HG03060 (cell line): ENCODE measurements around the gene CA11.
A peak's percentile ranks its signal among the peaks of the same experiment; 100 is the strongest.
"Not testable (repeated sequence)": the region's sequence is repeated elsewhere in the genome, so short reads cannot be mapped to it uniquely, and the experiment has no call there.

Experiments used
- ATAC-seq: cut with Tn5 transposase; IDR thresholded peaks from one replicate; pipeline ENCODE4 v1.9.1; 2021; ENCODE audit warnings: low read depth, moderate number of reproducible peaks; ENCODE audit not compliant: unreplicated experiment

The CA11 gene

DNA sequence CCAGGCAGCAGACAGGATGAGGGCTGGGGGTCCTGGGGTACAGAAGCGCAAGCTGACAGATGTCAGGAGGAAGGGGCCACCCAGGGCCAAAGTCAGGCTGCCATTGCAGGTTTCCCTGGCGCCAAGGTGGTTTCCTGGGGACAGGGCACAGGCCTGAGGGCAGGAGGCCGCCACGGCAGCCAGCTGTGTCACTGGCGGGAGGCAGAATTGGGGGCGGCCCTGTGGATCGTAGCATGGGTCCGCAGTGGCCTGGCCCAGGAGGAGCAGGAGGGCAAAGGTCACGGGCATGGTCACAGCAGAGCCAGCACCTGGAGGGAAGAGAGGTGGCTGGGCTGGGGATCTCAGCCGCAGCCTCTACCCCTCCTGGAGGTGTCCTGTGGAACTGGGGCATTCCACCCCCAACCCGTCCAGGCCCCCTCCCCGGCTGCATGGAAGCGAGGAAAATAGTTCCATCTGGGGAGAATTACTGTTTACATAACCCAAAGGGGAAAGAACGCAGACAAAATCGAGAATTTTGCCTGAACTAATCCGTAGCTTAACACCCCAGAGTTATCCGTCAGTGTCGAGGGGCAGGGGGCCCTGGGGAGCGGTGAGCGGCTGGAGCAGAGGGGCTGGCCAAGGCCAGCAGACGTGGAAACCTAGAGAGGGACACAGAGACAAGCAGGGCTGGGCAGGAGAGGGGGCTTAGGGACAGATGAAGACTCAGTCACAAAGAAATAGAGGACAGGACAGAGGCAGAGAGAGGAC, 24.9 kb upstream of the CA11 start:
- ATAC-seq, result no peak

DNA sequence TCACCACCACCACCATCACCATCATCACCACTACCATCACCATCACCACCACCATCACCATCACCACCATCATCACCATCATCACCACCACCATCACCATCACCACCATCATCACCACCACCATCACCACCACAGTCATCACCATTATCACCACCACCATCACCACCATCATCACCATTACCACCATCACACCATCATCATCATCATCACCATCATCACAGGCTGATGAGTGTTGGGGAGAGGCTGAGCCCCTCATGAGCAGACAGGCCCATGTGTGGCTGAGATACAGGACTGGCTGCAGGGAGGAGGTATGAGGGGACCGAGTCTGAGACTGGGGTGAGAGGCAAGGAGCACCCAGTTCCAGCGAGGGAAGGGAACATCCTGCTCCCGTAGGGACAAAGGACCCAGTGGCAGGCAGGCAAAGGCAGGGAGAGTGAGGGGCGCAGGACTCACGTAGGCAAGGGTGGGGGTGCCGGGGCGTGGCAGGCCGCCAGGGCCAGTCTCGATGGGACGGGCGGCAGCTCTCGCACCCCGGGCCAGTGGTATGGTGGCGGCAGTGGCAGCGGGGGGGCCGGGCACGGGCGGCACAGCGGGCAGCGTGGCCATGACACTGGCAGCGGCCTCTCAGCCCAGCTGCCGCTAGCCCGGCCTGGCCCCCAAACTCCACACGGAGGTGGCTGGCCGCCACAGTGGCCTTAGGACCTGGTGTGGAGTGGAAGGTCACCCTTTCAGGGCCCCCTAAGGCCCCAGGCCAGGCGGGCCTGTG, 24.1 kb upstream of the CA11 start:
- ATAC-seq, result no peak

DNA sequence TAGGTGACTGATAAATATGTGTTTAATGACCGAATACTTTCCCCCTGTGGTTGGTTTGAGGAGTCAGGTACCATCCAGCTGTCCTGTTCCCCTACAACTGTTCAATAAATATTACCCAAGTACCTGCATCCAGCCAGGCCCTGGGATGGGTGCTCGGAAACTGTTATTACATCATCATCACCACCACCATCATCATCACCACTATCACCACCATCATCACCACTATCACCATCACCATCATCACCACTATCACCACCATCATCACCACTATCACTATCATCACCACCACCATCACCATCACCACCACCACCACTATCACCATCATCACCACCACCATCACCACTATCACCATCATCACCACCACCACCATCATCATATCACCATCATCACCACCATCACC, 22.8 kb upstream of the CA11 start:
- ATAC-seq, result no peak

DNA sequence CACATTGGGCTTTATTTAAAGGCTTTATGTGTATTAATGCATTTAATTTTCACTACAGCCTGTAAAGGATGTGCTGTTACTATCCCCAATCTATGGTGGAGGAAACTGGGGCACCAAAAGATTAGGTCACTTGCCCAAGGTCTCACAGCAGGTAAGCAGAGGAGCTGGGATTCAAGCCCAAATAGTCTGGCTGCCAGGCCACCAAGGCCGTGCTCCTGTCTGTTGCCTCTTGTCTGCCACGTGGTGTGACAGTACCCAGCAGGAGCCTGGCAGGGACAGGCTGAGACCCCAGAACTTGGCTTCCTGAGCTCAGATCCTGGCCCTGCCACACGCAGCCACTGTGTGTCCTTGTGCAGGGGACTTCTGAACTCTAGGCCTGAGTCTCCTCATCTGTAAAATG, 22.3 kb upstream of the CA11 start:
- no peak for ATAC-seq

DNA sequence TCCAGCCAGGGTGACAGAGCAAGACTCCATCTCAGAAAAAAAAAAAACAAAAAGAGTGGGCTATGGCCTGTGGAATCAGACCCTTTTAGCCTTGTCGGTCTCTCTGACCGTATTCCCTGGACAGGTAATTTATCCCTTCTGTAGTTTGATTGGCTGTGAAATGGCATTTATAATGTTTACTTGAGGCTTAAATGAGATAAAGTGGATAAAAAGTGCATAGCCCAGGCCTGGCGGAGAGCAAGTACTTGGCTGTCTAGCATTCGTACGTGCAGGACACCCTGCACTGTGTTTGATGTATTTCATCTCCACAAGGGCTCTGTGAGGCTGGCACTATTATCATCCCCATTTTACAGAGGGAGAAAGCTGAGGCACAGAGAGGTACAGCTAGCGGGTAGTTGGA, 19.8 kb upstream of the CA11 start:
- no peak for ATAC-seq

DNA sequence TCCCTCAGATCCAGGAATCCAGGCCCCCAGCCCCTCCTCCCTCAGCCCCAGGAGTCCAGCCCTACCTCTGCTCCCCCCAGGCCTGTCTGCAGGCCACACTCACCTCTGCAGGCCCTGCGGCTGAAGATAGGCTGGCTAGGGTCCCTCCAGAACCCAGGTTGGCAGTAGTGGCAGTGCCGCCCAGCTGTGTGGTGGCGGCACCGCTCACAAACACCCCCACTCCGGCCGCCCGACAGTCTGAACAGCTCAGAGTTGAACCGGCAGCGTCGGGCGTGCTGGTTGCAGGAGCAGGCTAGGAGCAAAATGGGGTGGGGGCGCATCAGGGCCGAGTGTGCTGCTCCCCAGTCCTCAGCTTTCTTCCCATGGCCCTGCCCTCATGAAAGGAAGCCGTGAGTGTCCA, 18.5 kb upstream of the CA11 start:
- ATAC-seq, result no peak

DNA sequence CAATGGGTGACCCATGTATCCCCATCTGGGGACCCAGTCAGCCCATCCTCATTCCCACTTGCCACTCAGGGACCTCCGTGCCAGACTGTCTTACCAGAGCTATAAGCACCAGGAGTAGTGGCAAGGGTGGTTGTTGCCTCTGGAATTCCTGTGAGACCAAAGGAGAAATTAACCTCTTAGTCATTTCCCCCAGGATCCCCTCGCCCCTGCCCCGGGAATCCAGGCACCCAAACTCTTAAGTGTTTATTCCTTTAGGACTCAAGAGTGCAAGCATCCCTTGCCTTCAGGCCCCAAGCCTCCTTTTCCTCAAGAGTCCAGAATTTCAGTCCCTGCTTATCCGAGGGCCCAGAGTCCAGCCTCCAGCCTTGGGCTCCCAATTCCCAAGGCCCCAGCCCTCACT, 17.7 kb upstream of the CA11 start:
- ATAC-seq, result no peak

DNA sequence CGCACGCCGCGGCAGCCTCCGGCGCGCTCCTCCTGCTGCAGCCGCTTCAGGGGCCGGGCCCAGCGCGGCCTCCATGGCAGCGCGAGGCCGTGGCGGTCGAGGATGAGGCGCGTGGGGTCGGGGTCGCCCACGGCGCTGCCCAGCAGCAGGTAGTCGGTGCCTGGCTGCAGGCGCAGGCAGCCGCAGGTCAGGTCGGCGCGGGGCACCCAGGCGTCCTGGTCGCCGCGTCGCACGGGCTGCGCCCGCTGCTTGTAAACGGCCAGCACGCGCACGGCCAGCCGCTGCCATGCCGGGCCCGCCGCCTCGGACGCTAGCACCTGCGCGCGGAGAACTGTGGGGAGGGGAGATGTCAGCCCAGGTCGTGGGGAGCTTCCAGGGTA, 15.7 kb upstream of the CA11 start:
- ATAC-seq, result no peak

DNA sequence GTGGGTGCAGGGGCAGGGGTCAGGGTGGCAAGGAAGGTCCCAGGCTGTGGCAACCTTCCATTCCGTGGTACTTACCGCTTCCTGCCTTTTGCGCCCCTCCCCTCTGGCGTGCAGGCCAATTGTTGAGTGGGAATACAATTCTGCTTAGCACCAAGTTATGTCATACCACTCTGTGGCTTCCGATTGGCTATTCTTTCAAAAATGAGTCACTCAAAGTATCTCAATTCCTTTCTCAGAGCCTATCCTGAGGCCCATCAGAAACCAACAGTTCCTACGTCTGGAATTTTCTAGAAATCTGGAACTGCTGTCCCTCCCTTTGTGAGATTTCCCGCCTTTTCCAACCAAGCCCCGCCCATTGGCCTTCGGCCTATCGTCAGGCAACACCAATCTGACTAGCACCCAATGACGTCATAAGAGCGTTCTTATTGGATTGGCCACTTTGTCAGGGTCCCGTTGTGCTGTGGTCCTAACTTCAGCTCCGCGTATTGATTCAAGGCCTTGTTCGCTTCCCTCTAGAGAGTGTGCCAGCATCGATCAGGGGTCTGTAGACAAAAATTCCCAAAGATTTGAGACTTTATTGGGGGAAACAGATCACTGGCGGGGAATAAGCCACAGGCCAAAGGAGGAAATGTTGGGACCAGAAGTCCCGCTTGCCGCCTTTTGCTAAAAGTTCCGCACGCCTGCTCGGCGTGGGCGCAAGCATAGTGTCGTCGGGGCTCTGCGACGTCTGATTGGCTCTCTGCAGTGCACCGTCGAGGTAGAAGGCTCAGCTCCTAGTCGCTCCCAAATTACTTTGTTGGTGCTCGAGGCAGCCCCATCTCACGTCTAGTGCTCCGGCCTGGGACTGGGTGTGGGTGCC, 15.1 kb upstream of the CA11 start:
- peak; percentile 49 for ATAC-seq

DNA sequence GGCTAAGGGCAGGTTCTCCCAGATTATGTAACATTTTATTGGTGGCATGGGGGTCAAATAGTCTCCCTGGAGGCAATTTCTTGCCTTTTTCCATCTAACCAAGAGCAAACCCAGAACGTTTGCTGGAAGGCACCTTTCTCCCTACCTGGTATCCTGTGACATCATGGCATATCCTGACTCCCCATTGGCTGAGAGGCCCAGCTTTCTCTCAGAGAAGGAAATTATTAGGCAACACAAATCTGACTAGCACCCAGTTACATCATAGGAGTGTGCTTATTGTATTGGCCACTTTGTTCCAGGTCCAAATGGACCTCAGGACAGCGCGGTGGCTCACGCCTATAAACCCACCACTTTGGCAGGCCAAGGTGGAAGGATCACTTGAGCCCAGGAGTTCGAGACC, 13.8 kb upstream of the CA11 start:
- no peak for ATAC-seq

DNA sequence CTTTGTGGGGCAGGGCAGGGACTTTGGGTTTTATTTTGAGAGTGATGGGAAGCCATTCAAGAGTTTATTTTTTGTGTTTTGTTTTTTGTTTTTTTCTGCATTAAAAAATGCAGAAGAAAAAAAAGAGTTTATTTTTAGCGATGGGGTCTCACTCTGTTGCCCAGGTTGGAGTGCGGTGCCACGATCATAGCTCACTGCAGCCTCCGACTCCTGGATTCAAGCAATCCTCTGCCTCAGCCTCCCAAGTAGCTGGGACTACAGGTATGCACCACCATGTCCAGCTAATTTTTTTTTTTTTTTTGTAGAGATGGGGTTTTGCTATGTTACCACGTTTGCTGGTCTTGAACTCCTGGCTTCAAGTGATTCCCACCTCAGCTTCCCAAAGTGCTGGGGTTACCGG, 12.5 kb upstream of the CA11 start:
- no peak for ATAC-seq

DNA sequence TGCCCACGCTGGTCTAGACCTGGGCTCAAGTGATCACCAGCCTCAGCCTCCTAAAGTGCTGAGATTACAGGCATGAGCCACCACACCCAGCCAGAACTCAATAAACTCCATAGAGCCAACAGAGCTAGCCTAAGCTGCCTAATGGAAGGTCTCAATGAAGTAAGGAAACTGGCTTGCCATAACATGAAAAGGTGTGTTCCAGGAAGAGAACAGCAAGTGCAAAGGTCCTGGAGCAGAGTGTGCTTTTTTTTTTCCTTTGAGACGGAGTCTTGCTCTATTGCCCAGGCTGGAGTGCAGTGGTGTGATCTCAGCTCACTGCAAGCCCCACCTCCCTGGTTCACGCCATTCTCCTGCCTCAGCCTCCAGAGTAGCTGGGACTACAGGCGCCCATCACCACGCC, 11.8 kb upstream of the CA11 start:
- not testable (repeated sequence) for ATAC-seq

DNA sequence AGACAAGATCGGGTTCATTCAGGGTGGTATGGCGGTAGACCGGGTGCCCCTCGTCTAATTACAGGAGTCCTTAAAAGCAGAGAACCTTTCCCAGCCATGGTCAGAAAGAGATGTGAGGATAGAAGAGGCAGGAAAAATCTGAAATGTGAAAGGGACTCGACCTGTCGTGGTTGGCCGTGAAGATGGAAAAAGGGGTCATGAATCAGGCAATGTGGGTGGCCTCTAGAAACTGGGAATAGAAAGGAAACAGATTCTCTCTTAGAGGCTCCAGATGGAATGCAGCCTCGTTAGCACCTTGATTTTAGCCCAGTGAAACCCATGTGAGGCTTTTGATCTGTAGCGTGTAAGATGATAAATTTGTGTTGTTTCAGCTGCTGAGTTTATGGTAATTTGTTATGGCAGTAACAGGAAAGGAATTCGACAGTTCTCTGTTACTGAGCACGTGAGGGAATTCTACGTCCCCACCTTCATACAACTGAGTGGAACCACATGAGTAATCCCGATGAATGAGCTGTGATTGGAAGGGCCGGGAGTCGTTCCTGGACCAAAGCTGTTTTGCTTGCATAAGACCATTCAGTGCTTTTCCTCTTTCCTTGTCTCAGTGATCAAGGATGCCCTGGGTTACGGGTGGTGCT, 11.0 kb upstream of the CA11 start:
- ATAC-seq, result no peak

DNA sequence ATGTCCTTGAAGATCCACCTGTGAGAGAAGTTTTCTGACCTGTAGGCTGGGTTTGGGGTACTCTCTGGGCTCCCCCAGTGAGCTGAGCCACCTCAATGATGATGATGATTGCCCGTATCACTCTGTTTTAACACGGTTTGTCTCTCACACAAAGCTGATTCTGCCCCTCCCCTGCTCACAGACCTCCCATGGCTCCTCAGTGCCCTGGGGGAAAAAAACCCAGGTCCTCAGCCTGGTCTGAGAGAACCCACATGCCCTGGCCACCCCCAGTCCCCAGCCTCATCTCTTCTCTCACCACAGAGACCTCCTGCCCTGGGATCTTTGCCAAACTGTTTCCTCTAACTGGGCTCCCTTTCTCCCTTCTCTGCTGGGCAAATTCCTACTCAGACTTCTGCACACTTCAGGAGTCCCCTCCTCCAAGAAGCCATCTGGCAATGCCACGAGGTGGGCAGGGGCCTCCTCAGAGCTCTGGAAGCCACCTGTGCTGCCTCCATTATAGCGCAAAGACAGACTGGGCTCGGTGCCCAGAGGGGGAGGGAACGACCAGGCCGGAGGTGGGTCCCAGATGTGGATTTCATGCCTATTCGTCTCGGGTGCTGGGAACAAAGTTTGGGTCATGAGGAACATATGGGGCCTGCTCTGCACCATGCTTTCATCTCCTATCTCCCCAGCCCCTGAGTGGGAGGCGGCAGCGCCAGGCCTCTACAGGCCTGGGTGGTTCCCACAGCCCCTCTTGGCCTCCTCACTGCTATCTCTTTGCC, 8.5 kb upstream of the CA11 start:
- no peak for ATAC-seq

DNA sequence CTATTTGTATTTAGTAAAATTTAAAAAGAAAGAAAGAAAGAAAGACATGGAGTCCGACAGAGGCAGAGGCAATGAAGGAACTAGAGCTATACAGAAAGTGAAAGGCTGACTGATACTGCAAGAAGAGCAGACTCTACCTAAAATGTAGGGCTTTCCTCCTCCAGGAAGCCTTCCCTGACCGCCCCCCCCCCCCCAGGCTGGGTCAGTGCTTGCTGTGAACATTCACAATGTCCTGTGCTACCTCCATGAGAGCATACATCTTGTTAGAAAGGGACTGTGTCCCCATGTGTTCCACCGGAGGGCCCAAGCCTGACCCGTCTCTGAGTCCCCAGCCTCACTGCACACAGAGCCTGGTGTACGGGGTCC, 5.7 kb upstream of the CA11 start:
- no peak for ATAC-seq

DNA sequence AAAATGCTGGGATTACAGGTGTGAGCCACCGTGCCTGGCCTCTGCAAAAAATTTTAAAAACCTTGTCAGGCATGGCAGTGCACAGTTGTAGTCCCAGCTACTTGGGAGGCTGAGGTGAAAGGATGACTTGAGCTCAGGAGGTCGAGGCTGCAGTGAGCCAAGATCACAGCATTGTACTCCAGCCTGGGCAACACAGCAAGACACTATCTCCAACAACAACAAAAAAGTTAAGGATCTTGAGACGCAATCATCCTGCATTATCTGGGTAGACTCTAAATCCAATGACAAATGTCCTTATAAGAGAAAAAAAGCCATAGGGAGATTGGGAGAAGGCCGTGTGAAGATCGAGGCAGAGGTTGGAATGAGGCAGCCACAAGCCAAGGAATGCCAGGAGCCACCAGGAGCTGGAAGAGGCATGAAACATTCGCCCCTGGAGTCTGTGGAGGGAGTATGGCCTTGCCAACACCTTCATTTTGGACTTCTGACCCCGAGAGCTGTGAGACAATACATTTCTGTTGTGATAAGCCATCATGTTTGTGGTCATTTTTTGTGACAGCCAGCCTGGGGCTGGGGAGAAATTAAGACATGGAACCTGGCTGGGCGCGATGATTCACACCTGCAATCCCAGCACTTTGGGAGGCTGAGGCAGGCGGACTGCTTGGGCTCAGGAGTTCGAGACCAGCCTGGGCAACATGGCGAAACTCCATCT, 5.1 kb upstream of the CA11 start:
- no peak for ATAC-seq

DNA sequence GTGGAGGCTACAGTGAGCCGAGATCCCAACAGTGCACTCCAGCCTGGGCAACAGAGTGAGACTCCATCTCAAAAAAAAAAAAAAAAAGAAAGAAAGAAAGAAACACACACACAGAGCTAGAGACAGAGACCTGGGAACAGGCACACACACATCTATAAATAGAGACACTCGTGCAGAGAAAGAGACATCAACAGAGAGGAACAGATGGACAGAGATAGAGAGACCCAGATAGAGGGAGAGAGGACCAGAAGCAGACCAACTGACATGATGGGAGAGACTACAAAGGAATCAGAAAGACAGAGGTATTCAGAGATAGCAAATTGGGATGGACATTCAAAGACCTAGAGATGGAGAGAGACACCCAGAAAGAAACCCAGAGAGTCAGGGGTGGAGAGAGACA, 2.1 kb upstream of the CA11 start:
- ATAC-seq, result no peak

DNA sequence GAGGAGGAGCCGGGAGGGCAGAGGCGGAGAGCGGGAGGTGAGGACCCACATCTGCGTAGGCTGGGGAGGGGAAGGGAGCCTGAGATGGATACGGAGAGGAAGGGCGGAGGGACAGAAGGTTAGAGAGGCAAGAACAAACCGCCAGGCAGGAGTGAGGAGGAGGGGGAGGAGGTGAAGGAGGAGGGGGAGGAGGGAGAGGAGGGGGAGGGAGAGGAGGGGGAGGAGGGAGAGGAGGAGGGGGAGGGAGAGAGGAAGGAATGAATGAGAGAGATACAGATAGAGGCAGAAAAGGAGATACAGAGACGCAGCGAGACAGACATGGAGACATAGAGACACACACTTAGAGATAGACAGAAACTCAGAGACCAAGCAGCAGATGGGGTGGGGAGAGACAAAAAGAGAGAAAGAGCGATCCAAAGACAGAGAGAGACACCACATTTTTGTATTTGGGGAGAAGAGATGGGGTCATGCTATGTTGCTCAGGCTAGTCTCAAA, 782 bp upstream of the CA11 start:
- no peak for ATAC-seq

DNA sequence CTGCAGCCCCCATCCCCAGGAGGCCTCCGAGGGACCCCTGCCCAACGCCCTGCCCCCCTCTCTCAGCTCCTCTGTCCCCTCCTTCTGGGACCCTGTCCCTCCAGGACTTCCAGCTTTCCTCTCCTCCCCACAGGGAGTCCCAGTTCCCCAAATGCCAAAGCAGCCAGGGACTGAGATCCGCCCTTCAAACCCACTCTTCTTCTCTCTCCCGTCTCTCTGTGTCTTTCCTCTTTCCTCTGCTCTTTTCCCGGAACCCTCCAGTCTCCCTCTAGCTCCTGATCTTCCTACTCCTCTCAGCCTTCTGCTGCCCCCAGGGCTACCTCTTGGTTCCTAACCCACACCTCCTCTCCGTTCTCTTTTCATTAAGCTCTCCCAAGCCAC, 377 bp downstream of the CA11 start:
- no peak for ATAC-seq
